ENCODE results near the gene ELOF1.

The ELOF1 gene

GRCh38 chr19:11534538-11534937, 24.5 kb downstream of the ELOF1 start:
- no peak for DNase-seq

DNA sequence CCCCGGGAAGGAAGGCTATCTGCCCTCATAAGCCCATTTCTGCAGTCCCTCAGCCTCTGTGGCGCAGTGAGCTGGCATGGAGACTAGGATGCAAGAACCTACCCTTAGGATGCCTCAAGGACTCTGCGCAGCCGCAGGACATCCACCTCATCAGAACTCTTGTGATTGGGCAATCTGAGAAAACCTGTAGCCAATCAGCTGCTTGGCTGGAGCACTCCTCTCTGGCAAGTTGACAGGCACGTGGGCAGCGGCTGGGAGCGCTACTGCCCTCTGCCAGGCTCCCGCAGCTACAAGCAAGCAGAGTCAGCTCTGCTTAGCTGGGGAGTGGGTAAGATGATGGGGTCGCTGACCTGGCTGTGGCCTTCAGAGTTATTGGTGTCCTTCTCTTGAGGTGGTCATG, 28.6 kb downstream of the ELOF1 start:
- peak in 1 of 2 experiments; percentile 45 for DNase-seq

DNA sequence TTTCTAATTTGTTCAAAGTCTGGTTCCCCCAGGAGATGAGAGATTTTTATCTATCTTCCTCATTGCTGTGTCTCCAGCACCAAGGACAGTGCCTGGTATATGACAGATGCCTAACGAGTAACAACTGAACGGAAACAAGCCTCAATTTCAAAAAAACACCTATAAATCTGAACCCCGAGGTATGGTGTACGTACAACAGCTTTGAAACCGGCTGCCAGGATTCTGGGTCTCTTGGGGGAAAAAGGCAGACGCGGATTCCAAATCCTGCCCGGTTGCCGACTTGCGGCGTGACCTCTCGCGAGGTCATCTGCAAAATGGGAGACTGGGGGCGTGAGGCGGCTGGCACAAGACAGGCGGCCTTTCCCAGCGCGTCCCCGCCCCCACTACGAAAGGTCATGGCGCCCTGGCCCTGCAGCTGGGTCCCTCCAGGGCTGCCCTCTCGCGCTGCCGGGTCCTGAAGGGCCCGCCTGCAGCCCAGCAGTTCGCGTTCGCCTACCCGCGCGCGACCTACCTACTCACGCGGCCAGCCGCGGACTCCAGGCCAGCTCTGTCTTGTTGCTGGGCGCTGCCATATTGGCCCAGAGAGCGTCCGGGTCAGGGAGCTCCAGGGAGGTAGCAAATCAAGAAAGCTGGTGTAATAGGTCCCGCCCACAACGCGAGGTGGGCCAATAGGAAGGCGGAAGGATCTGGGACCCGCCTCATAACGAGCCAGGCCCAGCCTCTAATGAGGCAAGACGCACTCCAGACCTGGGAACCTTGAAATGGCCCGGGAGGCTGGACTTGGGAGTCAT, 30.3 kb downstream of the ELOF1 start, which contains the start of gene ECSIT:
Gene ECSIT, minus strand, starts transcription at position 584 of the 791 bp plus-strand sequence. CDS start 9,964 bp downstream, outside the sequence.
- peak; percentile 97 to 98 for DNase-seq

DNA sequence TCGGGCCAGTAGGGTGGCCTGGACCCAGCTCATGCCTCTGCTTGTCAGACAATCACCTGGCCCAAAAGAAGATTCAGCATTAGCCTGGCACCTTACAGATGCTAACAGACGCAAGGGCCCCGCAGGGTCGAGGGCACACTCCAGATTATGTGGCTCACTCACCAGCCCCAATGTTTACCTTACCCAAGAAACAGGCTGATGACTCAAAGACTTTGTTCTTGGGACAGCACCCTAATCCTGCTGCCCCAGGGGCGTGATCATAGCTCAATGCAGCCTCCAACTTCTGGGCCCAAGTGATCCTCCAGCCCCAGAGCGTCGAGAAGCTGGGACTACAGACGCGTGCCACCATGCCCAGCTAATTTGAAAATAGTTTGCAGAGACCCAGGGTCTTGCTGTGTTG, 39.9 kb downstream of the ELOF1 start:
- no peak for DNase-seq

- no peak for DNase-seq
Measured at GRCh38 chr19:11513946-11514345, 45.1 kb downstream of the ELOF1 start.

- no peak for DNase-seq
Measured at GRCh38 chr19:11510444-11510843, 48.6 kb downstream of the ELOF1 start.

DNA sequence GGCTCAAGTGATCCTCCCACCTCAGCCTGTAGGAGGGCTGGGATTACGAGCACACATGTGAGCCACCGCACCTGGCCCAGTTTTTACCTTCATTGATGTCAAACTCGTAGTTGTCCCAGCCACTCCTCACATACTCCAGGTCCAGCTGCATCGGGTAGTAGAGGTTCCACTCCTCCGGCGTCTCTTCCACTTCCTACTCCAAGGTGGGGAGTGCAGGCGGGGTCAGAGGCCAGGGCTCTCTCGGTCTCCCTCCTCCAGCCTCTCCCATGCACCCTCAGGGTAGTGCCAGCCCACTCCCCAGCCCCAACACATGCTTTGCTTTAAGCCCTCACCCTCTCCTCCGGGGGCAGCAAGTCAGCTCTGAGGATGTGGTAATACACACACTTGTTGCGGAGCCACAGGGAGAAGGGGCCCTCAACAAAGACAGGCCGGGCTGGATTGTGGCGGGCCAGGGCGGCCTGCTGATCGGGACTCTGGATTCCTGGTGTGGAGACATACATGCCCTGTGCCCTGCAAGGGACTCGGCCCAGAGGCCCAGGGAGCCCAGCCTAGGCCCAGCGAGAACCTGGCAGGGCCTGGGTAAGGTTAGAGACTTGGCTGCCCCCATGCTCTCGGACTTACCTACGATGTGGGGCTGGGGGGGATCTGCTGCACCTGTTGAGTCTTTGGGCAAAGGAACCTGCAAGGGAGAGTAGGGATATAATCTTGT, 51.5 kb downstream of the ELOF1 start:
- DNase-seq, result no peak

DNA sequence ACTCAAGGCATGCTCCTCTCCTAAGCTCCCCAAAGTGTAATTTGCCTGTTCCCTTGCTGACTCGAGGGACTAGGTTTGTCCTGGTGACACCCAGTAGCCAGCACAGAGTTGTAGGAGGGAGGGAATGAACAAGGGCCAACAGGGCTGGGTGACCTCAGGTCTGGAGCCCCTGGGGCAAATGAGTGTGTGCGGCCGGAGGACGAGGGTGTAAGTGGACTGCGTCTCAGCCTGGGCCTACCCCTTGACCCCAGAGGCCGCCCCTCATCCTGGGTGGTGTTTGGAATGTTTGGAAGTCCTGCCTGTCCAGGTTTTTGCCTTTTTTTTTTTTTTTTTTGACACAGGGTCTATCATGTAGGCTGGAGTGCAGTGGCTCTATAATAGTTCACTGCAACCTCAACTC, 52.1 kb downstream of the ELOF1 start:
- DNase-seq, result no peak

DNA sequence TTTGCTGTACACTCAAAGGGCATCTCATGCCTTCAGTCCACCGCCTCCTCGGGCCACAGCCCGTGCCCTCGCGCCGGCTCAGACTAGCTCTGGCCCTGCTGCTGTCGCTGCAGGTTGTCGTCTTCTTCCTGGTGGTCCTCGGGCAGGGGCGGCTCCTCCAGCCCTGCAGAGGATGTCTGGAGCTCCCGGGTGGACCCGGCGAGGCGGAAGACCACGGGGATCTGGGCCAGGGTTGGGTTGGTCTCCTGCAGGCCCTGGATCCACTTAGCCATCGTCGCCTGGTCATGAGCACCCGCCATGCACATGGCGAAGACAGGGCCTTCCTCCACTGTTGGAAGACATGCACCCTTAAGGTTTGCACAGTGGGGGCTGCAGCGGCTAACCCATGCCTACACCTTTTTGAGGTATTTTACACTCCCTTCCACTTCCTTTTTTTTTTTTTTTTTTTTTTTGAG, 52.9 kb downstream of the ELOF1 start:
- DNase-seq, result no peak

DNA sequence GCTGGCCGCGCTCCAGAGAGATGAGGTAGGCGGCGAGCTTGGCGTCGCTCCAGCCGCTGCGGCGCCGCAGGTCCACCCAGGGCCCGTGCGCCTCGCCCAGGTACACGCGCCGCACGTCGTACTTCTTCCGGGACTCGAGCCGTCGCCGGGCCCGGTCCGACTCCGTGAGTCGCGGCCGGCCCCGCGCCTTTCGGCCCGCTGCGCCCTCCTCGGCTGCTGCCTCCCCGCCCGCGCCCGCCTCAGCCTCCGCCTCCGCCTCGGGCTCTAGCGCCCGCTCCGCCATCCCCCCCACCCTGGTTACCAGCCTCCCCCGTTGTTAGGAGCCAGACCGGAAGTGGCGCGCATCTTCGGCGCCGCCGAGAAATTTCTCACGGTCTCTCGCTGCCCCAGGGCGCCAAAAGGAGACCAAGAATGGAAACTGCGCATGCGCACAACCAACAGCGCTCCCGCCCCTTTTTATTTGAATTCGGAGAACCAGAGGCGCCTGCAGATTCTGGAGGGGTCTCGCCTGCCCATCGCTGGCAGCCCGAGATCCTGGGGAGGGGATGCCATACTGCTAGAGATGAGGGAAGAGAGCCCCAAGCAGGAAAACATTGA, 53.4 kb downstream of the ELOF1 start, which contains the start of gene ZNF653:
Gene ZNF653, minus strand, starts transcription at position 336 of the 597 bp plus-strand sequence. Its CDS starts 53 bp downstream, at position 283.
- peak; percentile 76 to 91 for DNase-seq

DNA sequence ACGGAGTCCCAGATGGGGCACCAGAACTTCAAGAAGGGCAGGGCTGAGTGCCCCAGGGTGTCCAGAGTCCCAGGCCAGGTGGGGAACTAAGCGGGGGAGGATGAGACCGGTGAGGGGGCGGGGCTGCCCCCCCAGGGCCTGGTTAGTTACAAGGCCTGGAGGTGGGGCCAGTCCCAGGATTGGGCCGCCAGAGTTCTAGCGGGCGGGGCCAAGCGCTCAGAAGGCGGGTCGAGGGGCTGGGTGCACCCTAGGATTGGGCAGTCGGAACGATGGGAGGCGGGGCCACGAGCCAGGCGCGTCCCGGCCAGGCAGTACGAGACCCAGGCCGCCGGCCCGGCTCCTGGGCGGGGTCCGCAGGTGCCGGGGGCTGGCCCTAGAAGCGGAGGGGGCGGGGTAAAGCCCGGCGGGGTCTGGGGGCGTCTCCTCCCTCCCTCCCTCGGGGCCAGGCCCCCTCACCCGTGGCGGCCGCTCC, 54.0 kb downstream of the ELOF1 start:
- DNase-seq, result peak; percentile 85 to 92

DNA sequence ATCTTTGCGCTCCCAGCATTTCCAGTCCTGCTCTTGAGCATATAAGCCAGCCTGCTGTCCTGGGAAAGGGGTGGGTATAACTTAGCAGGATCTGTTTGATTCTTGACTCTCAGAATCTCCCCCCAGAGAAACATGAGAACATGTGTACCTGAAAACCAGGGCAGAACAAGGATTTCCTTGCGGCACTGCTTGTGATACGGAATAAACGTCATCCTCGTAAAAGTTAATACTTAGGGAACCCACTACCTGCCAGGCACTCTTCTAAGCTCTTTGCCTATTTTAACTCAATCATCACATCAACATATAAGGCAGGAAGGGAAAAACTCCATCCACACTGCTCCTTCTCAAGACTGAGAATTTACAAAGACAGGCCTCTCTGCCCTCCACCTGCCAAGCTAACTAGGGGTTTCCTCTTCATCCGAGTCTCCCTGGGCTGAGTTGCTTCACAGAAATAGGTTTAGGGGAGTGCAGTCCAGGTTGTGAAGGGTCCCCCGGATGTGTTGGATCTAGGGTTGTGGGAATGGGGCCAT, 54.5 kb downstream of the ELOF1 start:
- no peak for DNase-seq

Data from SW 1271 (cell line).